H9 (cell line): ENCODE data around the gene OLA1. TPM values are rescaled to one million over a fixed set of nuclear protein-coding genes. Genes with fewer than 3 reads are reported as not detected.

Source experiments
- DNase-seq: peaks from one replicate; pipeline ENCODE4 v3.0.0-alpha.2; 2017
- H2AFZ ChIP-seq: one replicate; pipeline ENCODE4 v1.6.1; 2013; ENCODE audit warnings: mild to moderate bottlenecking, low read length, control low read depth, moderate library complexity
- H2AK5ac ChIP-seq: 2 replicates; pipeline ENCODE4 v1.6.1; 2013; ENCODE audit warnings: low read length, control low read depth, mixed read lengths; ENCODE audit not compliant: insufficient read length
- H2BK120ac ChIP-seq: one replicate; pipeline ENCODE4 v1.6.1; 2013; ENCODE audit warnings: low read depth, mild to moderate bottlenecking, low read length, control low read depth, inconsistent platforms; ENCODE audit not compliant: poor library complexity, severe bottlenecking
- H2BK12ac ChIP-seq: 2 replicates; pipeline ENCODE4 v1.6.1; 2013; ENCODE audit warnings: low read length, control low read depth, mixed read lengths, low read depth; ENCODE audit not compliant: insufficient read length
- H2BK15ac ChIP-seq: 2 replicates; pipeline ENCODE4 v1.6.1; 2013; ENCODE audit warnings: low read depth, low read length, control low read depth
- H2BK20ac ChIP-seq: one replicate; pipeline ENCODE4 v1.6.1; 2013; ENCODE audit warnings: low read depth, mild to moderate bottlenecking, low read length, control low read depth, inconsistent platforms; ENCODE audit not compliant: poor library complexity, severe bottlenecking
- H2BK5ac ChIP-seq: 2 replicates; pipeline ENCODE4 v1.6.1; 2013; ENCODE audit warnings: low read length, control low read depth, mixed read lengths; ENCODE audit not compliant: insufficient read length
- H3K14ac ChIP-seq: 2 replicates; pipeline ENCODE4 v1.6.1; 2013; ENCODE audit warnings: low read length, control low read depth; ENCODE audit not compliant: insufficient read depth
- H3K18ac ChIP-seq: 2 replicates; pipeline ENCODE4 v1.6.1; 2013; ENCODE audit warnings: low read depth, mild to moderate bottlenecking, mixed read lengths, low read length, control low read depth; ENCODE audit not compliant: insufficient read length
- H3K23ac ChIP-seq: 2 replicates; pipeline ENCODE4 v1.6.1; 2013; ENCODE audit warnings: low read length, control low read depth, mixed read lengths, low read depth; ENCODE audit not compliant: insufficient read length
- H3K23me2 ChIP-seq: 2 replicates; pipeline ENCODE4 v1.6.1; 2013; ENCODE audit warnings: low read depth, mild to moderate bottlenecking, mixed read lengths, low read length, control low read depth; ENCODE audit not compliant: insufficient read length, poor library complexity, severe bottlenecking
- H3K27ac ChIP-seq: 2 replicates; pipeline ENCODE4 v1.5.1; 2013; ENCODE audit warnings: low read length, control low read depth, mixed read lengths, low read depth; ENCODE audit not compliant: insufficient read length
- H3K27me3 ChIP-seq: 2 replicates; pipeline ENCODE4 v1.6.1; 2013; ENCODE audit warnings: low read length, control low read depth, inconsistent platforms; ENCODE audit not compliant: insufficient read depth
- H3K4ac ChIP-seq: 2 replicates; pipeline ENCODE4 v1.6.1; 2013; ENCODE audit warnings: low read depth, mild to moderate bottlenecking, control low read depth, inconsistent platforms, low read length, moderate library complexity
- H3K4me1 ChIP-seq: 2 replicates; pipeline ENCODE4 v1.6.1; 2013; ENCODE audit warnings: low read length, control low read depth, inconsistent platforms; ENCODE audit not compliant: insufficient read depth
- H3K4me2 ChIP-seq: 2 replicates; pipeline ENCODE4 v1.6.1; 2013; ENCODE audit warnings: low read length, control low read depth, mixed read lengths; ENCODE audit not compliant: insufficient read length, insufficient read depth
- H3K56ac ChIP-seq: 2 replicates; pipeline ENCODE4 v1.6.1; 2013; ENCODE audit warnings: low read depth, mild to moderate bottlenecking, mixed read lengths, low read length, control low read depth; ENCODE audit not compliant: insufficient read length
- H3K79me1 ChIP-seq: 2 replicates; pipeline ENCODE4 v1.6.1; 2013; ENCODE audit warnings: low read depth, mild to moderate bottlenecking, moderate library complexity, low read length, control low read depth, inconsistent platforms; ENCODE audit not compliant: insufficient read depth, poor library complexity, severe bottlenecking
- H3K79me2 ChIP-seq: 2 replicates; pipeline ENCODE4 v1.6.1; 2013; ENCODE audit warnings: low read length, control low read depth, inconsistent platforms; ENCODE audit not compliant: insufficient read depth
- H3K9ac ChIP-seq: 2 replicates; pipeline ENCODE4 v1.6.1; 2013; ENCODE audit warnings: low read length, control low read depth, mixed read lengths; ENCODE audit not compliant: insufficient read length; ENCODE audit errors: extremely low read depth
- H3K9me3 ChIP-seq: one replicate; pipeline ENCODE4 v1.6.1; 2013; ENCODE audit warnings: low read depth, low read length, inconsistent platforms; ENCODE audit not compliant: control insufficient read depth
- H3T11ph ChIP-seq: one replicate; pipeline ENCODE4 v1.6.1; 2013; ENCODE audit warnings: mild to moderate bottlenecking, low read length, control low read depth, inconsistent platforms
- H4K20me1 ChIP-seq: one replicate; pipeline ENCODE4 v1.6.1; 2013; ENCODE audit not compliant: control insufficient read depth, insufficient read length, insufficient read depth
- H4K5ac ChIP-seq: 2 replicates; pipeline ENCODE4 v1.6.1; 2013; ENCODE audit warnings: low read depth, mild to moderate bottlenecking, mixed read lengths, low read length, control low read depth; ENCODE audit not compliant: insufficient read length
- H4K8ac ChIP-seq: replicated peaks from 2 replicates; pipeline ENCODE4 v1.6.1; 2013; ENCODE audit warnings: low read length, control low read depth, mixed read lengths, low read depth; ENCODE audit not compliant: insufficient read length
- H4K91ac ChIP-seq: 2 replicates; pipeline ENCODE4 v1.6.1; 2013; ENCODE audit warnings: low read depth, mild to moderate bottlenecking, moderate library complexity, mixed read lengths, low read length, control low read depth; ENCODE audit not compliant: insufficient read length
- H3K27ac Mint-ChIP-seq, 3 experiments: 2 replicates in 2 of 3; 3 replicates in 1 of 3; pipeline ENCODE4 v1.8.0; 2020 to 2021; ENCODE audit warnings: mixed read lengths in 3 of 3, mild to moderate bottlenecking in 1 of 3, moderate library complexity in 1 of 3
- H3K27me3 Mint-ChIP-seq: 2 replicates; pipeline ENCODE4 v1.8.0; 2021; ENCODE audit warnings: low read depth, mild to moderate bottlenecking, moderate library complexity, mixed read lengths
- H3K36me3 Mint-ChIP-seq, 3 experiments: 2 replicates in 2 of 3; 3 replicates in 1 of 3; pipeline ENCODE4 v1.8.0; 2020 to 2021; ENCODE audit warnings: low read depth in 3 of 3, mixed read lengths in 3 of 3; ENCODE audit not compliant: insufficient read depth in 1 of 3
- H3K4me1 Mint-ChIP-seq, 2 experiments: 2 replicates each; pipeline ENCODE4 v1.8.0; 2020; ENCODE audit warnings: mixed read lengths in 2 of 2
- H3K4me3 Mint-ChIP-seq, 2 experiments: 2 replicates in 1 of 2; 3 replicates in 1 of 2; pipeline ENCODE4 v1.8.0; 2020 to 2021; ENCODE audit warnings: mild to moderate bottlenecking in 2 of 2, mixed read lengths in 2 of 2, moderate library complexity in 1 of 2
- H3K9me3 Mint-ChIP-seq, 2 experiments: 2 replicates in 1 of 2; 3 replicates in 1 of 2; pipeline ENCODE4 v1.8.0; 2020; ENCODE audit warnings: mild to moderate bottlenecking in 2 of 2, mixed read lengths in 2 of 2, moderate library complexity in 1 of 2
- WGBS: extraction: QIAGEN DNeasy Blood & Tissue Kit; methylation state at CpG from one replicate; pipeline ENCODE4 v1.1.7; 2013; ENCODE audit warnings: missing lambda C conversion rate, low lambda C conversion rate, mixed read lengths; ENCODE audit not compliant: insufficient read length; ENCODE audit errors: extremely low coverage; 5-methylcytosine and 5-hydroxymethylcytosine counted together
- total RNA-seq: library from RNA; stranded (reverse); gene quantifications from 2 replicates; pipeline ENCODE4 v1.2.1, GENCODE V29; 2021
- TF ChIP-seq, protein P1 (sequence below): fragments of 200-600 bp; sonication (generic); conservative IDR thresholded peaks from 3 replicates; pipeline ENCODE4 v1.8.0; 2021; ENCODE audit warnings: antibody characterized with exemption, mild to moderate bottlenecking

OLA1 gene
- total RNA-seq, 1 experiment from 2014 or later: 133 TPM

DNA sequence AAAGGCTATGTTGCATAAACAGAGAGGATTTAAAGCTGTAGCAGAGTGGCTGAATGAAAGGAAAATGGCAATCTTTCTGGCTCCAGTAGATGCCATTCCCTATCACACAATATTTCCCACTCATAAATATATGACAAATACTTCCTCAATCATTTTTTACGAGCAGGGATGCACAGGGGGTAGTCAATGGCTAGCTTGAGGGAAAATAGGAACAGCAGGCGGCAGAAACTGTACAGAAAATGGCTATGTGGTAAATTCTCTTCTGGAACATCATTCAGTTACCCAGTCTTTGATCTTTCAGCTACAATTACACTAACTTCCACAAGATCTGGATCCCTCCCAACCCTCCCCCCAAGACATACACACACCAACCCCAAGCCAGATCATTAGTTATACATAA is 127.2 kb downstream of the OLA1 start:
- Histone ChIP-seq H4K20me1 (no peaks in the 10 kb centered on the region), H3K23ac (no peak overlapping the region), H3K18ac (no peak overlapping the region), H2BK15ac (no peak overlapping the region), H2BK120ac (no peak overlapping the region), H3K79me2 (no peaks in the 10 kb centered on the region), H3K9me3 (no peaks in the 10 kb centered on the region), H3K27ac (no peak overlapping the region), H2BK5ac (no peak overlapping the region), H3K56ac (no peak overlapping the region), H3K27me3 (no peaks in the 10 kb centered on the region), H2AFZ (no peak overlapping the region), H3K9ac (no peak overlapping the region), H3K79me1 (no peaks in the 10 kb centered on the region), H2BK12ac (no peak overlapping the region), H3K4me1 (peaks cover 13% of the 10 kb centered on the region; the same call in 1 of the 2 replicates), H3K23me2 (no peaks in the 10 kb centered on the region), H3K4me2 (no peak overlapping the region), H4K8ac (no peak overlapping the region), H3K4ac (no peak overlapping the region), H2AK5ac (no peak overlapping the region), H4K91ac (no peak overlapping the region), H2BK20ac (no peak overlapping the region), H4K5ac (no peak overlapping the region), H3T11ph (no peak overlapping the region), H3K14ac (no peak overlapping the region)
- peak overlapping the region in 1 of 3 experiments; percentile 76; a peak in 3 of 7 replicates for H3K27ac Mint-ChIP-seq
- no peak for DNase-seq
- H3K36me3 Mint-ChIP-seq: peaks cover 0 to 2% (median 0%) of the 10 kb centered on the region in 3 experiments; a peak in 1 of 7 replicates
- no peaks in the 10 kb centered on the region for H3K9me3 Mint-ChIP-seq
- no peaks in the 10 kb centered on the region for H3K27me3 Mint-ChIP-seq
- H3K4me3 Mint-ChIP-seq: no peak overlapping the region
- WGBS: no CpG with 5 or more reads among the region's 2 CpGs
- TF ChIP-seq, protein P1, sequence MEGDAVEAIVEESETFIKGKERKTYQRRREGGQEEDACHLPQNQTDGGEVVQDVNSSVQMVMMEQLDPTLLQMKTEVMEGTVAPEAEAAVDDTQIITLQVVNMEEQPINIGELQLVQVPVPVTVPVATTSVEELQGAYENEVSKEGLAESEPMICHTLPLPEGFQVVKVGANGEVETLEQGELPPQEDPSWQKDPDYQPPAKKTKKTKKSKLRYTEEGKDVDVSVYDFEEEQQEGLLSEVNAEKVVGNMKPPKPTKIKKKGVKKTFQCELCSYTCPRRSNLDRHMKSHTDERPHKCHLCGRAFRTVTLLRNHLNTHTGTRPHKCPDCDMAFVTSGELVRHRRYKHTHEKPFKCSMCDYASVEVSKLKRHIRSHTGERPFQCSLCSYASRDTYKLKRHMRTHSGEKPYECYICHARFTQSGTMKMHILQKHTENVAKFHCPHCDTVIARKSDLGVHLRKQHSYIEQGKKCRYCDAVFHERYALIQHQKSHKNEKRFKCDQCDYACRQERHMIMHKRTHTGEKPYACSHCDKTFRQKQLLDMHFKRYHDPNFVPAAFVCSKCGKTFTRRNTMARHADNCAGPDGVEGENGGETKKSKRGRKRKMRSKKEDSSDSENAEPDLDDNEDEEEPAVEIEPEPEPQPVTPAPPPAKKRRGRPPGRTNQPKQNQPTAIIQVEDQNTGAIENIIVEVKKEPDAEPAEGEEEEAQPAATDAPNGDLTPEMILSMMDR: no peak
- peaks cover 64 to 76% of the 10 kb centered on the region in 2 experiments for H3K4me1 Mint-ChIP-seq
